Thyroid gland (tissue), 4 donors: ENCODE data around the gene ATP13A3. TPM values are rescaled to one million over a fixed set of nuclear protein-coding genes. Genes with fewer than 3 reads are reported as not detected.

Experiments
- DNase-seq, 2 donors: peaks; one replicate each; pipeline ENCODE4 v3.0.0-alpha.2; 2019
- H3K27ac ChIP-seq, 3 donors: fragments of 200-600 bp; sonication (generic); 1 replicate in 2 of 3; 2 replicates in 1 of 3; pipeline ENCODE4 v1.5.1; 2016 to 2019; ENCODE audit warnings: mild to moderate bottlenecking in 1 of 3, moderate library complexity in 1 of 3
- H3K27me3 ChIP-seq: fragments of 200-600 bp; sonication (generic); one replicate; pipeline ENCODE4 v1.5.1; 2019
- H3K36me3 ChIP-seq, 2 donors: fragments of 200-600 bp; sonication (generic); one replicate each; pipeline ENCODE4 v1.5.1; 2016 to 2019
- H3K4me1 ChIP-seq, 2 donors: fragments of 200-600 bp; sonication (generic); one replicate each; pipeline ENCODE4 v1.5.1; 2017 to 2019
- H3K4me3 ChIP-seq, 3 donors: fragments of 200-600 bp; sonication (generic); replicated peaks in 1 of 3; 1 replicate in 2 of 3; 2 replicates in 1 of 3; pipeline ENCODE4 v1.5.1; 2016; ENCODE audit warnings: mild to moderate bottlenecking in 1 of 3
- H3K9me3 ChIP-seq: fragments of 200-600 bp; sonication (generic); one replicate; pipeline ENCODE4 v1.5.1; 2017
- POLR2A ChIP-seq, 2 donors: fragments of 450-650 bp; IDR thresholded peaks; one replicate each; pipeline ENCODE4 v1.6.1; 2017; ENCODE audit warnings: antibody characterized with exemption in 2 of 2, mild to moderate bottlenecking in 2 of 2, moderate library complexity in 1 of 2
- WGBS, 2 donors: methylation state at CpG; one replicate each; pipeline ENCODE4 v1.1.5; 2017; 5-methylcytosine and 5-hydroxymethylcytosine counted together
- intact Hi-C: fragments of 100-400 bp; cut with DNase I; formaldehyde crosslinking; loops from one replicate; pipeline ENCODE4 v1.15.1; 2023
- total RNA-seq, 4 donors: library from RNA; depleted of rRNA; stranded (reverse); fragments of >200 nt; gene quantifications; one replicate each; pipeline ENCODE4 v1.2.3, GENCODE V29; 2016
- TF ChIP-seq, protein P1 (sequence below), 6 experiments: fragments of 200-600 bp in 3 of 6; fragments of 450-650 bp in 3 of 6; sonication (generic) in 3 of 6; IDR thresholded peaks; one replicate each; pipeline ENCODE4 v1.5.1; 2016 to 2019; ENCODE audit warnings: antibody characterized with exemption in 6 of 6, mild to moderate bottlenecking in 2 of 6, inconsistent platforms in 1 of 6, moderate library complexity in 1 of 6

ATP13A3 gene
- total RNA-seq, 4 donors from 2014 or later, result 262 to 426 (median 341) TPM

DNA sequence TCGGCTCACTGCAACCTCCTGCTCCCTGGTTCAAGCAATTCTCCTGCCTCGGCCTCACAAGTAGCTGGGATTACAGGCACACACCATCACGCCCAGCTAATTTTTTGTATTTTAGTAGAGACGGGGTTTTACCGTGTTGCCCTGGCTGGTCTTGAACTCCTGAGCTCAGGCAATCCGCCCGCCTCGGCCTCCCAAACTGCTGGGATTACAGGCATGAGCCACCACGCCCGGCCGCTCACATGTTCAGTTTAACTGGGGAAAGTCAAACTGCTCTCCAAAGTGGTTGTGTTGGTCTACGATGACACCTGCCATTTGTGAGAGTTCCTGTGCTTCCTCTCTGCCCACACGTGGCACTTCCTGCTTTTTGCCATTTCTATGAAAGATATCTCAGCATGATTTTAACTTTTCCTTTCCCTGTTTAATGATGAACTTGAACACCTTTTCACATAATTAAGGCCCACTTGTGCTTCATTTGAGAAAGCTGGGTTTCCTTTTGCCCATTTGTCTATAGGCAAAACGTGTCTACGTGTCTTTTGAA, 86.9 kb downstream of the ATP13A3 start:
- intact Hi-C loops, result loop anchor here (5.0 kb wide), 1 partner anchor 58 kb away; no protein-coding TSS in a partner anchor
- DNase-seq, result no peak

DNA sequence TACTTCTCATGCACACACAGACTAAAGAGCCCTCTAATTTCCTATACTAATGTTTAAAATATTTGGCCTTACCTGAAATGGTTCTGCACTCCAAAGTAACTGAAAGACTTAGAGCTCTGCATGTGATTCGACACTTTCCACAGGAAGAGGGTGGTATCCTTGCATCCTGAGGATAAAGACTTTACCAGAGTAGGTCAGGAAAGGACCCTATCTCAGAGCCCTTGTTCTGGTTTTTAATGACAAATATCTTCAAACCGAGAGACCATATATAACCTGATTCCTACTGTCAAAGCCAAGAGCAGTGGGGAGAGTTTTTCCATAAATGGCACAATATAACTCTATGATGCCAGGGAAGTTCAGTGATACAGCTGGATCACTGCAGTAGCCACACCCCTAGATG, 87.6 kb downstream of the ATP13A3 start, which contains the start of gene GP5:
Gene GP5 (minus strand): TSS at position 101 of the 400 bp plus-strand sequence. CDS start 984 bp downstream, outside the sequence.
- H3K4me3 ChIP-seq, result no peak within 1 kb of the TSS
- WGBS, 2 donors, result 74 to 86% methylated on average over 2 of the region's 2 CpGs

More for the DNA sequence above, 86.9 kb downstream of the ATP13A3 start:
- Histone ChIP-seq H3K27me3 (no peaks in the 10 kb centered on the region), H3K4me1 (peaks cover 19 to 32% of the 10 kb centered on the region in 2 donors), H3K27ac (no peak overlapping the region), H3K9me3 (no peaks in the 10 kb centered on the region), H3K4me3 (no peak overlapping the region), H3K36me3 (no peaks in the 10 kb centered on the region)
- 88 to 91% methylated on average over 15 of the region's 15 CpGs for WGBS, 2 donors
- TF ChIP-seq, protein P1, sequence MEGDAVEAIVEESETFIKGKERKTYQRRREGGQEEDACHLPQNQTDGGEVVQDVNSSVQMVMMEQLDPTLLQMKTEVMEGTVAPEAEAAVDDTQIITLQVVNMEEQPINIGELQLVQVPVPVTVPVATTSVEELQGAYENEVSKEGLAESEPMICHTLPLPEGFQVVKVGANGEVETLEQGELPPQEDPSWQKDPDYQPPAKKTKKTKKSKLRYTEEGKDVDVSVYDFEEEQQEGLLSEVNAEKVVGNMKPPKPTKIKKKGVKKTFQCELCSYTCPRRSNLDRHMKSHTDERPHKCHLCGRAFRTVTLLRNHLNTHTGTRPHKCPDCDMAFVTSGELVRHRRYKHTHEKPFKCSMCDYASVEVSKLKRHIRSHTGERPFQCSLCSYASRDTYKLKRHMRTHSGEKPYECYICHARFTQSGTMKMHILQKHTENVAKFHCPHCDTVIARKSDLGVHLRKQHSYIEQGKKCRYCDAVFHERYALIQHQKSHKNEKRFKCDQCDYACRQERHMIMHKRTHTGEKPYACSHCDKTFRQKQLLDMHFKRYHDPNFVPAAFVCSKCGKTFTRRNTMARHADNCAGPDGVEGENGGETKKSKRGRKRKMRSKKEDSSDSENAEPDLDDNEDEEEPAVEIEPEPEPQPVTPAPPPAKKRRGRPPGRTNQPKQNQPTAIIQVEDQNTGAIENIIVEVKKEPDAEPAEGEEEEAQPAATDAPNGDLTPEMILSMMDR (IDR thresholded peaks at IDR 0.05), result no peak
- no peak for TF ChIP-seq POLR2A (IDR thresholded peaks at IDR 0.05)

DNA sequence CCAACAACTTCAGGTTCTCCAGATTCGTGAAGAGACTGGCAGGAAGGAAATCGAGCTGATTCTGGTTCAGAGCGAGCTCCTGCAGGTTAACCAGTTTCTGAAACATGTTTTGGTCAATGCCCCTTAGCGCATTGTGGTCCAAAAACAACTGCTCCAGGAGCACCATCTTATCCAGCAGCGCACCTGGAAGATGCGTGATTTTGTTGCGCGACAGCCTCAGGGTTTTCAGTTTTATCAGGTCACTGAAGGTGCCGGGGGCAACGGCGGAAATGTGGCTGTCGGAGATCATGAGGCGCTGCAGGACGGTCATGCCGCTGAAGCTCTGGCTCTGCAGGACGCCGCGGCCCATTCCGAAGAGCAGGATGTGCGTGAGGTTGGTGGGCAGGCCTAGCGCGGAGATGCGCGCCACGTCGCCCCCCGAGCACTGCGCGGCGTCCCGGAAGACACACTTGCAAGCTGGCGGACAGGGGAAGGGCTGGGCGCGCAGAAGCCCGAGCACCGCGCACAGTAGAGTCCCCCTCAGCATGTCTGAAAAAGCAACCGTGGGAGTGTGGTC, 89.0 kb downstream of the ATP13A3 start:
- intact Hi-C loops, result loop anchor here (5.0 kb wide), 1 partner anchor 56 kb away; no protein-coding TSS in a partner anchor
- no peak overlapping the region for H3K4me3 ChIP-seq
- no peak for DNase-seq
- H3K9me3 ChIP-seq, result no peaks in the 10 kb centered on the region
- no peak for TF ChIP-seq POLR2A (IDR thresholded peaks at IDR 0.05)
- TF ChIP-seq, protein P1 (IDR thresholded peaks at IDR 0.05), result no peak
- no peaks in the 10 kb centered on the region for H3K27me3 ChIP-seq
- no peaks in the 10 kb centered on the region for H3K36me3 ChIP-seq
- H3K27ac ChIP-seq, result no peak overlapping the region
- peaks cover 19 to 34% of the 10 kb centered on the region in 2 donors for H3K4me1 ChIP-seq
- 29 to 39% methylated on average over 22 to 31 of the region's 38 CpGs for WGBS, 2 donors

More for the DNA sequence above, 87.6 kb downstream of the ATP13A3 start, which contains the start of gene GP5:
- H3K27me3 ChIP-seq, result no peaks in the 10 kb centered on the region
- no peak for TF ChIP-seq POLR2A (IDR thresholded peaks at IDR 0.05)
- TF ChIP-seq, protein P1 (IDR thresholded peaks at IDR 0.05), result no peak
- H3K9me3 ChIP-seq, result no peaks in the 10 kb centered on the region
- intact Hi-C loops, result loop anchor here (5.0 kb wide), 1 partner anchor 57 kb away; no protein-coding TSS in a partner anchor
- no peak within 1 kb of the TSS for H3K27ac ChIP-seq
- no peaks in the 10 kb centered on the region for H3K36me3 ChIP-seq
- peaks cover 19 to 34% of the 10 kb centered on the region in 2 donors for H3K4me1 ChIP-seq
- no peak for DNase-seq

DNA sequence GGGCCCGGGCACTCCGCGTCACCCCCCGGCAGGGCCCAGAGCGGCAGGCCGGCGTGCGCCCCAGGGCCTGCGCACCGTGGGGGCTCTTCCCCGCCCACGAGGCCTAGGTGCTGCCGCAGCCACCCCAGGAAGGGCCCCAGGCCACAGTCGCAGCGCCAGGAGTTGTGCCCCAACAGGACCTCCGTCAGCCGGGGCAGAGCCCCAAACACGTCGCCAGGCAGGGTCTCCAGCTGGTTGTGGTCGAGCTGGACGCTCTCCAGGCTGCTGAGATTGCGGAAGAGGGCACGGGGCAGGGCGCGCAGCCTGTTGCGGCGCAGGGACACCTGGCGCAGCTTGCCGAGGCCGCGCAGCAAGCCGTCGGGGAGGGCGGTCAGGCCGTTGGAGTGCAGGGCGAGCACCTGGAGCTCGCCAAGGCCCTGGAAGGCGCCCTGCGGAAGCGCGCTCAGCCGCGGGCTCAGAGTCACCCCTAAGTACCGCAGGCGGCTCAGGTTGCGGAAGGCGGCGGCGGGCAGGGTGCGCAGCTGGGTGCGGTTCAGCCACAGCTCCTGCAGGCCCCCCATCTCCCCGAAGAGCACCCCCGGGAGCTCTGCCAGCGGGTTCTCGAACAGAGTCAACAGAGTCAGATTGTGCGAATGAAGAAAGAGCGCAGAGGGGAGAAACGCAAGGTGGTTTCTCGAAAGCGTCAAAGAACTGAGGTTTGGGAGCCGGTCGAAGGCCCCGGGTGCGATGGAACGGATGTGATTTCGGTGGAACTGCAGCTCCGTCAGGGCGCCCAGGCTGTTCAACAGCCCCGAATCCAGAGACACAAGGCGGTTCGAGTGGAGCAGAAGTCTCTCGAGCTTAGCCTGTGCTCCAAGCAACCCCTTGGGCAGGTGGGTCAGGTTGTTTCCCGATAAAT, 89.7 kb downstream of the ATP13A3 start:
- 43 to 44% methylated on average over 21 to 37 of the region's 73 CpGs for WGBS, 2 donors
- DNase-seq, result no peak
- Histone ChIP-seq H3K9me3 (no peaks in the 10 kb centered on the region), H3K36me3 (no peaks in the 10 kb centered on the region), H3K4me1 (peaks cover 19 to 34% of the 10 kb centered on the region in 2 donors), H3K4me3 (no peak overlapping the region), H3K27ac (peak overlapping the region in 2 of 3 donors; percentile 83 to 90), H3K27me3 (no peaks in the 10 kb centered on the region)
- intact Hi-C loops, result loop anchor here (5.0 kb wide), 1 partner anchor 55 kb away; no protein-coding TSS in a partner anchor
- TF ChIP-seq, protein P1 (IDR thresholded peaks at IDR 0.05), result no peak
- TF ChIP-seq POLR2A (IDR thresholded peaks at IDR 0.05), result no peak
